H1 (cell line): ENCODE data around the gene TNIP1. TPM values are rescaled to one million over a fixed set of nuclear protein-coding genes. Genes with fewer than 3 reads are reported as not detected.

ENCODE experiments used
- CTCF ChIA-PET: fragments of 300-600 bp; sonication (Branson Sonifier 250); formaldehyde crosslinking; loops from one replicate; lab custom pipeline; 2021; ENCODE audit not compliant: partially characterized antibody; lab: Charles Lee
- POLR2A ChIA-PET: fragments of 300-600 bp; sonication (Branson Sonifier 250); formaldehyde crosslinking; loops from one replicate; lab custom pipeline; 2021; ENCODE audit warnings: inconsistent platforms; ENCODE audit not compliant: partially characterized antibody; lab: Charles Lee
- DNase-seq, 2 experiments: peaks; one replicate each; pipeline versions ENCODE4 v3.0.0 to v3.0.0-alpha.2; 2010 to 2022; ENCODE audit warnings: low spot score in 2 of 2, low read depth in 1 of 2, mixed read lengths in 1 of 2
- FAIRE-seq: peaks from 2 replicates; lab custom pipeline; 2011; peaks lifted over from hg19 to GRCh38; lab: Jason Lieb, UNC
- H2AFZ ChIP-seq: 2 replicates; pipeline ENCODE4 v1.8.1; 2012; ENCODE audit warnings: low read length, inconsistent platforms
- H2AK5ac ChIP-seq: 2 replicates; pipeline ENCODE4 v1.6.1; 2013; ENCODE audit warnings: low read depth, low read length
- H2BK120ac ChIP-seq: replicated peaks from 2 replicates; pipeline ENCODE3; 2013; ENCODE audit warnings: low read depth, low read length, inconsistent platforms
- H2BK12ac ChIP-seq: 2 replicates; pipeline ENCODE4 v1.6.1; 2013; ENCODE audit warnings: low read depth, low read length
- H2BK15ac ChIP-seq: 2 replicates; pipeline ENCODE4 v1.6.1; 2013; ENCODE audit warnings: low read length
- H2BK20ac ChIP-seq: 2 replicates; pipeline ENCODE4 v1.6.1; 2013; ENCODE audit warnings: low read length
- H2BK5ac ChIP-seq: 2 replicates; pipeline ENCODE4 v1.6.1; 2013; ENCODE audit warnings: low read depth, low read length
- H3K14ac ChIP-seq: 2 replicates; pipeline ENCODE4 v1.6.1; 2013; ENCODE audit warnings: inconsistent platforms; ENCODE audit not compliant: insufficient read length
- H3K18ac ChIP-seq: 2 replicates; pipeline ENCODE4 v1.6.1; 2013; ENCODE audit warnings: low read length; ENCODE audit errors: extremely low read depth
- H3K23ac ChIP-seq: 2 replicates; pipeline ENCODE4 v1.6.1; 2013; ENCODE audit warnings: inconsistent platforms; ENCODE audit not compliant: insufficient read length
- H3K23me2 ChIP-seq: 2 replicates; pipeline ENCODE4 v1.6.1; 2013; ENCODE audit warnings: low read depth, low read length
- H3K27ac ChIP-seq: 2 replicates; pipeline ENCODE4 v1.6.1; 2011; ENCODE audit warnings: low read depth, low read length, inconsistent platforms
- H3K27me3 ChIP-seq, 4 experiments: replicated peaks in 1 of 4; 1 replicate in 1 of 4; 2 replicates in 3 of 4; pipeline versions ENCODE4 v1.6.1 to v1.8.1; 2011 to 2013; ENCODE audit warnings: low read length in 3 of 4, mild to moderate bottlenecking in 3 of 4, inconsistent platforms in 2 of 4, mixed read lengths in 2 of 4, moderate library complexity in 1 of 4; ENCODE audit not compliant: control insufficient read depth in 3 of 4, insufficient read depth in 3 of 4; ENCODE audit errors: extremely low read depth in 1 of 4
- H3K36me3 ChIP-seq, 4 experiments: 2 replicates each; pipeline versions ENCODE4 v1.6.1 to v1.8.1; 2011 to 2013; ENCODE audit warnings: mild to moderate bottlenecking in 4 of 4, low read length in 3 of 4, moderate library complexity in 2 of 4, control low read depth in 1 of 4, inconsistent platforms in 1 of 4; ENCODE audit not compliant: insufficient read depth in 4 of 4, control insufficient read depth in 2 of 4
- H3K4ac ChIP-seq: replicated peaks from 2 replicates; pipeline ENCODE3; 2013; ENCODE audit warnings: low read length, low read depth, mixed read lengths, inconsistent platforms; ENCODE audit not compliant: insufficient read length
- H3K4me1 ChIP-seq, 4 experiments: replicated peaks in 1 of 4; 1 replicate in 1 of 4; 2 replicates in 3 of 4; pipeline versions ENCODE4 v1.6.1 to v1.8.1; 2011 to 2013; ENCODE audit warnings: low read length in 3 of 4, inconsistent platforms in 2 of 4, mixed read lengths in 1 of 4; ENCODE audit not compliant: insufficient read depth in 4 of 4, control insufficient read depth in 3 of 4
- H3K4me2 ChIP-seq, 2 experiments: 2 replicates each; pipeline versions ENCODE4 v1.6.1 to v1.8.1; 2011 to 2013; ENCODE audit warnings: low read depth in 2 of 2, low read length in 2 of 2, control low read depth in 1 of 2, inconsistent platforms in 1 of 2, mild to moderate bottlenecking in 1 of 2; ENCODE audit not compliant: insufficient read depth in 1 of 2
- H3K4me3 ChIP-seq, 4 experiments: fragments of 200-600, 300-600 bp in 1 of 4; sonication (generic), shearing (Covaris generic), sonication (Bioruptor Twin) in 1 of 4; 2 replicates each; pipeline versions ENCODE4 v1.5.1 to v1.8.1; 2011 to 2016; ENCODE audit warnings: low read length in 4 of 4, low read depth in 3 of 4, control low read depth in 2 of 4, inconsistent platforms in 2 of 4, mild to moderate bottlenecking in 2 of 4, mixed read lengths in 1 of 4, moderate library complexity in 1 of 4; ENCODE audit not compliant: insufficient read depth in 2 of 4; ENCODE audit errors: extremely low read depth in 1 of 4
- H3K56ac ChIP-seq: replicated peaks from 2 replicates; pipeline ENCODE3; 2013; ENCODE audit warnings: low read depth, mild to moderate bottlenecking, mixed read lengths, low read length, inconsistent platforms; ENCODE audit not compliant: insufficient read length
- H3K79me1 ChIP-seq: 2 replicates; pipeline ENCODE4 v1.6.1; 2013; ENCODE audit warnings: low read depth, low read length, control low read depth
- H3K79me2 ChIP-seq, 2 experiments: 2 replicates each; pipeline versions ENCODE4 v1.6.1 to v1.8.1; 2012 to 2013; ENCODE audit warnings: low read length in 2 of 2, mild to moderate bottlenecking in 2 of 2, inconsistent platforms in 1 of 2; ENCODE audit not compliant: insufficient read depth in 2 of 2, control insufficient read depth in 1 of 2
- H3K9ac ChIP-seq, 4 experiments: replicated peaks in 1 of 4; 1 replicate in 1 of 4; 2 replicates in 3 of 4; pipeline versions ENCODE4 v1.6.1 to v1.8.1; 2011 to 2013; ENCODE audit warnings: low read depth in 3 of 4, low read length in 3 of 4, control low read depth in 2 of 4, mild to moderate bottlenecking in 2 of 4, moderate library complexity in 2 of 4, inconsistent platforms in 1 of 4; ENCODE audit errors: extremely low read depth in 1 of 4
- H3K9me3 ChIP-seq, 2 experiments: 2 replicates each; pipeline versions ENCODE4 v1.6.1 to v1.8.1; 2012 to 2013; ENCODE audit warnings: mild to moderate bottlenecking in 2 of 2, moderate library complexity in 2 of 2, control low read depth in 1 of 2, inconsistent platforms in 1 of 2, low read depth in 1 of 2, low read length in 1 of 2, mixed read lengths in 1 of 2; ENCODE audit not compliant: insufficient read depth in 2 of 2
- H4K20me1 ChIP-seq, 2 experiments: replicated peaks in 1 of 2; 2 replicates each; pipeline versions ENCODE3 to v1.8.1; 2011 to 2013; ENCODE audit warnings: inconsistent platforms in 2 of 2, low read length in 2 of 2, mild to moderate bottlenecking in 1 of 2; ENCODE audit not compliant: insufficient read depth in 2 of 2, control insufficient read depth in 1 of 2
- H4K5ac ChIP-seq: 2 replicates; pipeline ENCODE4 v1.6.1; 2013; ENCODE audit warnings: low read length, low read depth, mixed read lengths, inconsistent platforms; ENCODE audit not compliant: insufficient read length
- H4K8ac ChIP-seq: 2 replicates; pipeline ENCODE4 v1.8.0; 2013; ENCODE audit warnings: mild to moderate bottlenecking, moderate library complexity, low read length, inconsistent platforms; ENCODE audit not compliant: insufficient read depth; ENCODE audit errors: extremely low read depth
- H4K91ac ChIP-seq: replicated peaks from 2 replicates; pipeline ENCODE3; 2013; ENCODE audit warnings: low read length, mixed read lengths, inconsistent platforms; ENCODE audit not compliant: insufficient read length
- BRCA1 ChIP-seq: IDR thresholded peaks from 2 replicates; pipeline ENCODE4 v1.6.1; 2012; ENCODE audit warnings: low read depth, low read length, improper control_type of control experiment
- EGR1 ChIP-seq: IDR thresholded peaks from 2 replicates; pipeline ENCODE4 v1.6.1; 2011; ENCODE audit warnings: low read depth, low read length, borderline replicate concordance
- EZH2 ChIP-seq: fragments of 200-600 bp; sonication (generic); IDR thresholded peaks from 2 replicates; pipeline ENCODE4 v1.7.1; 2012; ENCODE audit warnings: low read depth, mild to moderate bottlenecking, moderate library complexity, low read length, inconsistent platforms; ENCODE audit not compliant: severe bottlenecking
- GABPA ChIP-seq: IDR thresholded peaks from 2 replicates; pipeline ENCODE4 v1.6.1; 2011; ENCODE audit warnings: mild to moderate bottlenecking, low read length, moderate library complexity, borderline replicate concordance; ENCODE audit not compliant: insufficient read depth
- JUND ChIP-seq: IDR thresholded peaks from 2 replicates; pipeline ENCODE4 v1.6.1; 2011; ENCODE audit warnings: mild to moderate bottlenecking, improper control_type of control experiment, low read length
- RBBP5 ChIP-seq: IDR thresholded peaks from 2 replicates; pipeline ENCODE4 v1.7.1; 2012; ENCODE audit warnings: low read depth, mild to moderate bottlenecking, inconsistent platforms, low read length, moderate library complexity, borderline replicate concordance
- WGBS, 2 experiments: shearing (Covaris generic) in 1 of 2; methylation state at CpG; one replicate each; pipeline versions ENCODE4 v1.1.6 to v1.1.7; 2013 to 2015; ENCODE audit warnings: low lambda C conversion rate in 2 of 2, mixed read lengths in 2 of 2, inconsistent platforms in 1 of 2, low coverage in 1 of 2, missing lambda C conversion rate in 1 of 2; ENCODE audit not compliant: insufficient replicate concordance in 2 of 2, insufficient coverage in 1 of 2, insufficient read length in 1 of 2; ENCODE audit errors: extremely low coverage in 1 of 2, missing lambda C conversion rate in 1 of 2; 5-methylcytosine and 5-hydroxymethylcytosine counted together
- polyA plus RNA-seq, 7 experiments: library from polyadenylated mRNA; depleted of rRNA in 3 of 7; stranded (reverse) in 5 of 7; unstranded in 2 of 7; fragments of >200 nt in 5 of 7; fragments of 200-250 nt in 2 of 7; gene quantifications; 1 replicate in 5 of 7; 2 replicates in 1 of 7; 4 replicates in 1 of 7; pipeline versions ENCODE4 v1.2.1 to v1.2.3, GENCODE V29; 2011 to 2013; ENCODE audit warnings: missing spikeins in 2 of 7, mixed read lengths in 2 of 7
- total RNA-seq: library from RNA; stranded (reverse); fragmentation: NEBNext Ultra II Directional; extraction: Animal tissue kit (Norgen Biotek cat#: 25700); gene quantifications from 2 replicates; pipeline ENCODE4 v1.2.1, GENCODE V29; 2021
- TF ChIP-seq, protein P1 (sequence below): IDR thresholded peaks from 2 replicates; pipeline ENCODE4 v1.6.1; 2012; ENCODE audit warnings: low read length, inconsistent platforms

TNIP1 gene
- total and polyA plus RNA-seq, 2 of the 8 experiments (the other 6 are each of a cell fraction or from before 2014, with no cell fraction given), result 14.2 to 31.9 TPM

DNA sequence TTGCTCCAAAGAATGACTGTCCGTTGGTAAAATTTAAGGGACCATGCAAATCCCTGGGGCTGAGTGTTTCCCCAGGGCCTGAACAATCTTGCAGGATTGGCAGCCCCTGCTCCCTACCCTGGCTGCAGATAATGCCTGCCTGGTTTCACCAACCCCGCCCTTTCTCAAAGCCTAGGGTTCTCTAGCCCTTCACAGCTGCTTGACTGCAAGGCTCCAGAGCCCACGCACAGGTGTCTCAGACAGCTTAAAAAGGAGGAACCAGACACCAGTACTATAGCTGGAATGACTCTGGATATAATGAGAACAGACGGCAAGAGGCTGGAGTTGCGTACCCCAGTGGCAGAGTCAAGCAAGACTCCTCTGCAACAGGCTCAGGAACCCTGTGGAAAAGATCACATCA, 25.2 kb upstream of the TNIP1 start:
- TF ChIP-seq GABPA, result no peak
- no peak for TF ChIP-seq RBBP5
- no peak for TF ChIP-seq EZH2
- TF ChIP-seq BRCA1, result no peak
- no peak for TF ChIP-seq JUND
- TF ChIP-seq, protein P1, sequence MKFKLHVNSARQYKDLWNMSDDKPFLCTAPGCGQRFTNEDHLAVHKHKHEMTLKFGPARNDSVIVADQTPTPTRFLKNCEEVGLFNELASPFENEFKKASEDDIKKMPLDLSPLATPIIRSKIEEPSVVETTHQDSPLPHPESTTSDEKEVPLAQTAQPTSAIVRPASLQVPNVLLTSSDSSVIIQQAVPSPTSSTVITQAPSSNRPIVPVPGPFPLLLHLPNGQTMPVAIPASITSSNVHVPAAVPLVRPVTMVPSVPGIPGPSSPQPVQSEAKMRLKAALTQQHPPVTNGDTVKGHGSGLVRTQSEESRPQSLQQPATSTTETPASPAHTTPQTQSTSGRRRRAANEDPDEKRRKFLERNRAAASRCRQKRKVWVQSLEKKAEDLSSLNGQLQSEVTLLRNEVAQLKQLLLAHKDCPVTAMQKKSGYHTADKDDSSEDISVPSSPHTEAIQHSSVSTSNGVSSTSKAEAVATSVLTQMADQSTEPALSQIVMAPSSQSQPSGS, result no peak
- no peak for TF ChIP-seq EGR1
- TF ChIP-seq, all 59 proteins: peak for 0
- Histone ChIP-seq H3K4me2 (no peak overlapping the region), H3K27ac (no peak overlapping the region), H2BK12ac (no peak overlapping the region), H3K79me2 (no peaks in the 10 kb centered on the region), H3K23ac (no peak overlapping the region), H3K27me3 (no peaks in the 10 kb centered on the region; a peak in 1 of 7 replicates), H3K14ac (no peak overlapping the region), H2BK120ac (no peak overlapping the region), H4K5ac (no peak overlapping the region), H3K56ac (no peak overlapping the region), H3K9me3 (no peaks in the 10 kb centered on the region), H2AK5ac (no peak overlapping the region), H3K4ac (no peak overlapping the region), H4K20me1 (peaks cover 2 to 4% of the 10 kb centered on the region in 2 experiments), H3K9ac (no peak overlapping the region), H3K18ac (no peak overlapping the region), H2BK20ac (no peak overlapping the region), H3K36me3 (peaks cover 0 to 15% (median 7%) of the 10 kb centered on the region in 4 experiments; a peak in 5 of 8 replicates), H3K23me2 (peaks cover 2% of the 10 kb centered on the region; the same call in 1 of the 2 replicates), H3K4me3 (no peak overlapping the region), H2BK15ac (no peak overlapping the region), H4K8ac (no peak overlapping the region), H3K79me1 (no peaks in the 10 kb centered on the region), H2AFZ (no peak overlapping the region), H4K91ac (no peak overlapping the region), H2BK5ac (no peak overlapping the region), H3K4me1 (no peaks in the 10 kb centered on the region)
- DNase-seq, result no peak
- ChIA-PET CTCF (interaction anchor here (1.2 to 29.9 kb wide), 7 partner anchors 10 to 104 kb away, joined by 3 to 777 read pairs (median 10); partner anchors contain the start of gene TNIP1), POLR2A (interaction anchor here (0.9 to 1.4 kb wide), 2 partner anchors 10 to 25 kb away, joined by 3 read pairs; partner anchors contain the start of gene TNIP1)
- 84% methylated on average over 5 of the region's 5 CpGs; no CpG with 5 or more reads in 1 of the 2 experiments for WGBS, 2 experiments
- FAIRE-seq, result no peak
